ENCODE measurements around the gene CNNM1.

GRCh38 chr10:99418910-99419624, 89.9 kb downstream of the CNNM1 start:
- TF ChIP-seq POLR2A (IDR thresholded peaks at IDR 0.05) (no peak), CTCF (IDR thresholded peaks at IDR 0.05) (no peak)

Data from heart left ventricle (tissue), 13 donors.